ENCODE measurements around the gene PCDHB11. TPM values are rescaled to one million over a fixed set of nuclear protein-coding genes. Genes with fewer than 3 reads are reported as not detected.
"Not testable (repeated sequence)": the region's sequence is repeated elsewhere in the genome, so short reads cannot be mapped to it uniquely, and the experiment has no call there.

Gene PCDHB11
- total RNA-seq, 5 donors from 2014 or later (not counting 1 experiment from before 2014, with no cell fraction given): not detected

DNA sequence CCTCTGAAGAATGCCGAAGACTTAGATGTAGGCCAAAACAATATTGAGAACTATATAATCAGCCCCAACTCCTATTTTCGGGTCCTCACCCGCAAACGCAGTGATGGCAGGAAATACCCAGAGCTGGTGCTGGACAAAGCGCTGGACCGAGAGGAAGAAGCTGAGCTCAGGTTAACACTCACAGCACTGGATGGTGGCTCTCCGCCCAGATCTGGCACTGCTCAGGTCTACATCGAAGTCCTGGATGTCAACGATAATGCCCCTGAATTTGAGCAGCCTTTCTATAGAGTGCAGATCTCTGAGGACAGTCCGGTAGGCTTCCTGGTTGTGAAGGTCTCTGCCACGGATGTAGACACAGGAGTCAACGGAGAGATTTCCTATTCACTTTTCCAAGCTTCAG lies 15.2 kb downstream of the PCDHB11 start:
- H3K9me3 ChIP-seq; CTCF ChIA-PET; H3K4me3 Mint-ChIP-seq; ATAC-seq (replicated peaks in 1 of 4); H3K27ac Mint-ChIP-seq; DNase-seq; H3K4me1 Mint-ChIP-seq; H3K36me3 ChIP-seq (ENCODE audit: control insufficient read depth in 2 of 2, extremely low read depth in 1 of 2, insufficient read depth in 1 of 2, low read length in 1 of 2); H3K36me3 Mint-ChIP-seq; H3K27ac ChIP-seq (ENCODE audit: low read length); H3K4me3 ChIP-seq (ENCODE audit: control insufficient read depth in 1 of 2, extremely low read depth in 1 of 2, low read length in 1 of 2); H3K4me1 ChIP-seq (ENCODE audit: control insufficient read depth in 1 of 2, extremely low read depth in 1 of 2, insufficient read depth in 2 of 2, low read length in 2 of 2): not testable (repeated sequence)
- Mint-ChIP-seq H3K27me3 (peaks cover 54 to 59% of the 10 kb centered on the region in 2 donors), H3K9me3 (peaks cover 7 to 28% (median 26%) of the 10 kb centered on the region in 3 donors)
- 62% methylated on average over 3 of the region's 12 CpGs for WGBS (ENCODE audit: insufficient coverage)
- POLR2A ChIA-PET: interaction anchor here in 1 of 2 donors (0.6 kb wide), 1 partner anchor 299 kb away, joined by 7 read pairs; no protein-coding TSS in a partner anchor
- H3K27me3 ChIP-seq (replicated peaks in 1 of 2; ENCODE audit: control insufficient read depth in 2 of 2, extremely low read depth in 1 of 2, insufficient read depth in 2 of 2, low read length in 1 of 2): peaks cover 12 to 22% of the 10 kb centered on the region in 2 experiments

DNA sequence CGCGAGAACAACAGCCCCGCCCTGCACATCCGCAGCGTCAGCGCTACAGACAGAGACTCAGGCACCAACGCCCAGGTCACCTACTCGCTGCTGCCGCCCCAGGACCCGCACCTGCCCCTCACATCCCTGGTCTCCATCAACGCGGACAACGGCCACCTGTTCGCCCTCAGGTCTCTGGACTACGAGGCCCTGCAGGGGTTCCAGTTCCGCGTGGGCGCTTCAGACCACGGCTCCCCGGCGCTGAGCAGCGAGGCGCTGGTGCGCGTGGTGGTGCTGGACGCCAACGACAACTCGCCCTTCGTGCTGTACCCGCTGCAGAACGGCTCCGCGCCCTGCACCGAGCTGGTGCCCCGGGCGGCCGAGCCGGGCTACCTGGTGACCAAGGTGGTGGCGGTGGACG lies 16.1 kb downstream of the PCDHB11 start:
- H3K27me3 ChIP-seq (replicated peaks in 1 of 2; ENCODE audit: control insufficient read depth in 2 of 2, extremely low read depth in 1 of 2, insufficient read depth in 2 of 2, low read length in 1 of 2): peaks cover 12 to 19% of the 10 kb centered on the region in 2 experiments
- CTCF ChIA-PET; H3K36me3 Mint-ChIP-seq; H3K27ac Mint-ChIP-seq; H3K4me3 ChIP-seq (ENCODE audit: control insufficient read depth in 1 of 2, extremely low read depth in 1 of 2, low read length in 1 of 2); H3K9me3 ChIP-seq; H3K4me1 ChIP-seq (ENCODE audit: control insufficient read depth in 1 of 2, extremely low read depth in 1 of 2, insufficient read depth in 2 of 2, low read length in 2 of 2); ATAC-seq (replicated peaks in 1 of 4); H3K27ac ChIP-seq (ENCODE audit: low read length); DNase-seq; H3K4me3 Mint-ChIP-seq; H3K36me3 ChIP-seq (ENCODE audit: control insufficient read depth in 2 of 2, extremely low read depth in 1 of 2, insufficient read depth in 1 of 2, low read length in 1 of 2); H3K4me1 Mint-ChIP-seq; POLR2A ChIA-PET: not testable (repeated sequence)
- peaks cover 57 to 63% of the 10 kb centered on the region in 2 donors for H3K27me3 Mint-ChIP-seq
- WGBS (ENCODE audit: insufficient coverage): 41% methylated on average over 10 of the region's 40 CpGs
- H3K9me3 Mint-ChIP-seq: peaks cover 10 to 35% (median 30%) of the 10 kb centered on the region in 3 donors

DNA sequence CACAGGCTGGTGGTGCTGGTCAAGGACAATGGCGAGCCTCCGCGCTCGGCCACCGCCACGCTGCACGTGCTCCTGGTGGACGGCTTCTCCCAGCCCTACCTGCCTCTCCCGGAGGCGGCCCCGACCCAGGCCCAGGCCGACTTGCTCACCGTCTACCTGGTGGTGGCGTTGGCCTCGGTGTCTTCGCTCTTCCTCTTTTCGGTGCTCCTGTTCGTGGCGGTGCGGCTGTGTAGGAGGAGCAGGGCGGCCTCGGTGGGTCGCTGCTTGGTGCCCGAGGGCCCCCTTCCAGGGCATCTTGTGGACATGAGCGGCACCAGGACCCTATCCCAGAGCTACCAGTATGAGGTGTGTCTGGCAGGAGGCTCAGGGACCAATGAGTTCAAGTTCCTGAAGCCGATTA lies 16.6 kb downstream of the PCDHB11 start:
- H3K27ac Mint-ChIP-seq; POLR2A ChIA-PET; H3K4me1 Mint-ChIP-seq; H3K4me3 Mint-ChIP-seq; H3K4me1 ChIP-seq (ENCODE audit: control insufficient read depth in 1 of 2, extremely low read depth in 1 of 2, insufficient read depth in 2 of 2, low read length in 2 of 2); H3K4me3 ChIP-seq (ENCODE audit: control insufficient read depth in 1 of 2, extremely low read depth in 1 of 2, low read length in 1 of 2); H3K36me3 ChIP-seq (ENCODE audit: control insufficient read depth in 2 of 2, extremely low read depth in 1 of 2, insufficient read depth in 1 of 2, low read length in 1 of 2); H3K27ac ChIP-seq (ENCODE audit: low read length); ATAC-seq (replicated peaks in 1 of 4); H3K9me3 ChIP-seq; CTCF ChIA-PET; H3K36me3 Mint-ChIP-seq; DNase-seq: not testable (repeated sequence)
- no CpG with 5 or more reads among the region's 26 CpGs for WGBS (ENCODE audit: insufficient coverage)
- H3K9me3 Mint-ChIP-seq: peaks cover 10 to 34% (median 28%) of the 10 kb centered on the region in 3 donors
- peaks cover 12 to 17% of the 10 kb centered on the region in 2 experiments for H3K27me3 ChIP-seq (replicated peaks in 1 of 2; ENCODE audit: control insufficient read depth in 2 of 2, extremely low read depth in 1 of 2, insufficient read depth in 2 of 2, low read length in 1 of 2)
- H3K27me3 Mint-ChIP-seq: peaks cover 57 to 64% of the 10 kb centered on the region in 2 donors

DNA sequence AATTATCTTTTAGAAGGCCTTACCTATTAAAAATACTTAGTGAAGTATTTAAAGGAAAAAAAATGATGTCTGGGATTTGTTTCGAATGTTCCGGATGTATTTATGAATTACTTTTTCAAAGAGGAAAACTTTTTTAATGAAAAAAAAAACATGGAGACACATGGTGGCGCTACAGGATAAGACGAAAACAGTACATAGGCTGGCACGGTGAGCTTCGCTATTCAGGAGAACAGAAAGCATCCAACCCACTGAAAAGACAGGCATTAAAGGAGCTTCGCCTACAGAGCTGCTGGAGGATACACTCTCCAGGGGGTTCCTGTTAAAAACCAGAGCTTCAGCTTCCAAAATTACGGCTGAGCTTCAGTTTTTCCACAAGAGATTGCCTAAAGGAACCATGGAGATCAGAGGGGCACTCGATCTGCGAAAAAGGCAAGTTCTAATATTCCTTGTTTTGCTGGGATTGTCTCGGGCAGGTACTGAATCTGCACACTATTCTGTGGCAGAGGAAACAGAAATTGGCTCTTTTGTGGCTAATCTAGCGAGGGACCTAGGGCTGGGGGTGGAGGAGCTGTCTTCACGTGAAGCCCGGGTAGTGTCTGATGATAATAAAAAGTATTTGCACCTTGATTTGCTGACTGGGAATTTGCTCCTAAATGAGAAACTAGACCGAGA lies 23.8 kb downstream of the PCDHB11 start, which contains the start of gene PCDHB14:
Gene PCDHB14 (plus strand): TSS at position 232 of the 672 bp plus-strand sequence. CDS start 163 bp downstream, at position 395.
- Histone ChIP-seq H3K9me3 (no peaks in the 10 kb centered on the region), H3K4me1 (ENCODE audit: control insufficient read depth in 1 of 2, extremely low read depth in 1 of 2, insufficient read depth in 2 of 2, low read length in 2 of 2) (no peaks in the 10 kb centered on the region), H3K27me3 (replicated peaks in 1 of 2; ENCODE audit: control insufficient read depth in 2 of 2, extremely low read depth in 1 of 2, insufficient read depth in 2 of 2, low read length in 1 of 2) (peaks cover 4 to 24% of the 10 kb centered on the region in 2 experiments), H3K27ac (ENCODE audit: low read length) (no peak within 1 kb of the TSS), H3K36me3 (ENCODE audit: control insufficient read depth in 2 of 2, extremely low read depth in 1 of 2, insufficient read depth in 1 of 2, low read length in 1 of 2) (no peaks in the 10 kb centered on the region), H3K4me3 (ENCODE audit: control insufficient read depth in 1 of 2, extremely low read depth in 1 of 2, low read length in 1 of 2) (no peak within 1 kb of the TSS)
- H3K27ac Mint-ChIP-seq: no peak within 1 kb of the TSS
- ATAC-seq (replicated peaks in 1 of 4) (no peak), DNase-seq (peak in 1 of 35 experiments; percentile 40)
- peaks cover 3% of the 10 kb centered on the region for H3K36me3 Mint-ChIP-seq
- WGBS (ENCODE audit: insufficient coverage): 29% methylated on average over 14 of the region's 15 CpGs
- peaks cover 57 to 64% of the 10 kb centered on the region in 2 donors for H3K27me3 Mint-ChIP-seq
- H3K4me1 Mint-ChIP-seq: peaks cover 0 to 7% (median 6%) of the 10 kb centered on the region in 3 donors
- CTCF ChIA-PET: interaction anchor here (1.2 to 1.5 kb wide), 4 partner anchors 9 to 341 kb away, joined by 3 to 16 read pairs (median 4); no protein-coding TSS in a partner anchor
- POLR2A ChIA-PET: no interaction called here
- H3K4me3 Mint-ChIP-seq: peak within 1 kb of the TSS in 2 of 3 donors; percentile 4 to 26
- H3K9me3 Mint-ChIP-seq: peaks cover 6 to 31% (median 25%) of the 10 kb centered on the region in 3 donors

DNA sequence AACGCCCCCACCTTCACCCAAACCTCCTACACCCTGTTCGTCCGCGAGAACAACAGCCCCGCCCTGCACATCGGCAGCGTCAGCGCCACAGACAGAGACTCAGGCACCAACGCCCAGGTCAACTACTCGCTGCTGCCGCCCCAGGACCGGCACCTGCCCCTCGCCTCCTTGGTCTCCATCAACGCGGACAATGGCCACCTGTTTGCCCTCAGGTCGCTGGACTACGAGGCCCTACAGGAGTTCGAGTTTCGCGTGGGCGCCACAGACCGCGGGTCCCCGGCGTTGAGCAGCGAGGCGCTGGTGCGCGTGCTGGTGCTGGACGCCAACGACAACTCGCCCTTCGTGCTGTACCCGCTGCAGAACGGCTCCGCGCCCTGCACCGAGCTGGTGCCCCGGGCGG lies 25.4 kb downstream of the PCDHB11 start:
- H3K36me3 ChIP-seq (ENCODE audit: control insufficient read depth in 2 of 2, extremely low read depth in 1 of 2, insufficient read depth in 1 of 2, low read length in 1 of 2); H3K4me3 ChIP-seq (ENCODE audit: control insufficient read depth in 1 of 2, extremely low read depth in 1 of 2, low read length in 1 of 2); POLR2A ChIA-PET; DNase-seq; H3K4me1 ChIP-seq (ENCODE audit: control insufficient read depth in 1 of 2, extremely low read depth in 1 of 2, insufficient read depth in 2 of 2, low read length in 2 of 2); CTCF ChIA-PET; H3K27ac ChIP-seq (ENCODE audit: low read length); H3K4me1 Mint-ChIP-seq; H3K9me3 ChIP-seq; ATAC-seq (replicated peaks in 1 of 4); H3K27ac Mint-ChIP-seq; H3K4me3 Mint-ChIP-seq; H3K36me3 Mint-ChIP-seq: not testable (repeated sequence)
- peaks cover 44 to 54% of the 10 kb centered on the region in 2 donors for H3K27me3 Mint-ChIP-seq
- WGBS (ENCODE audit: insufficient coverage): 25% methylated on average over 11 of the region's 40 CpGs
- peaks cover 4 to 19% of the 10 kb centered on the region in 2 experiments for H3K27me3 ChIP-seq (replicated peaks in 1 of 2; ENCODE audit: control insufficient read depth in 2 of 2, extremely low read depth in 1 of 2, insufficient read depth in 2 of 2, low read length in 1 of 2)
- H3K9me3 Mint-ChIP-seq: peaks cover under 1 to 24% (median 14%) of the 10 kb centered on the region in 3 donors

DNA sequence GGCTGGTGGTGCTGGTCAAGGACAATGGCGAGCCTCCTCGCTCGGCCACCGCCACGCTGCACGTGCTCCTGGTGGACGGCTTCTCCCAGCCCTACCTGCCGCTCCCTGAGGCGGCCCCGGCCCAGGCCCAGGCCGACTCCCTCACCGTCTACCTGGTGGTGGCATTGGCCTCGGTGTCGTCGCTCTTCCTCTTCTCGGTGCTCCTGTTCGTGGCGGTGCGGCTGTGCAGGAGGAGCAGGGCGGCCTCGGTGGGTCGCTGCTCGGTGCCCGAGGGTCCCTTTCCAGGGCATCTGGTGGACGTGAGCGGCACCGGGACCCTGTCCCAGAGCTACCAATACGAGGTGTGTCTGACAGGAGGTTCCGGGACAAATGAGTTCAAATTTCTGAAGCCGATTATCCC lies 26.0 kb downstream of the PCDHB11 start:
- Mint-ChIP-seq H3K27me3 (peaks cover 38 to 48% of the 10 kb centered on the region in 2 donors), H3K9me3 (peaks cover 0 to 18% (median 10%) of the 10 kb centered on the region in 3 donors)
- H3K4me3 Mint-ChIP-seq; H3K36me3 ChIP-seq (ENCODE audit: control insufficient read depth in 2 of 2, extremely low read depth in 1 of 2, insufficient read depth in 1 of 2, low read length in 1 of 2); H3K27ac Mint-ChIP-seq; H3K27ac ChIP-seq (ENCODE audit: low read length); POLR2A ChIA-PET; CTCF ChIA-PET; H3K9me3 ChIP-seq; H3K4me1 Mint-ChIP-seq; H3K4me1 ChIP-seq (ENCODE audit: control insufficient read depth in 1 of 2, extremely low read depth in 1 of 2, insufficient read depth in 2 of 2, low read length in 2 of 2); H3K36me3 Mint-ChIP-seq; ATAC-seq (replicated peaks in 1 of 4); DNase-seq; H3K4me3 ChIP-seq (ENCODE audit: control insufficient read depth in 1 of 2, extremely low read depth in 1 of 2, low read length in 1 of 2): not testable (repeated sequence)
- WGBS (ENCODE audit: insufficient coverage): 47% methylated on average over 11 of the region's 30 CpGs
- H3K27me3 ChIP-seq (replicated peaks in 1 of 2; ENCODE audit: control insufficient read depth in 2 of 2, extremely low read depth in 1 of 2, insufficient read depth in 2 of 2, low read length in 1 of 2): peaks cover 4 to 19% of the 10 kb centered on the region in 2 experiments

All from T-cell (primary cell).